Measurements from ENCODE around the gene TMEM94.

- TF ChIP-seq POLR2AphosphoS5 (IDR thresholded peaks at IDR 0.05) (no peak), POLR2A (IDR thresholded peaks at IDR 0.05) (no peak), CTCF (IDR thresholded peaks at IDR 0.05) (no peak)
Measured at GRCh38 chr17:75547091-75547490, 90.7 kb downstream of the TMEM94 start.

Measured in gastroesophageal sphincter (tissue), 3 donors.